IMR-90 (cell line): Measurements from ENCODE around the gene SPACDR. TPM values are rescaled to one million over a fixed set of nuclear protein-coding genes. Genes with fewer than 3 reads are reported as not detected.

Experiments used
- ATAC-seq: fragments of 200-7000 bp; cut with Tn5 transposase; 2 replicates; pipeline ENCODE4 v1.9.1; 2020; ENCODE audit warnings: low read depth, mild to moderate bottlenecking, moderate library complexity
- BruUV-seq: library from RNA; stranded (reverse); fragments of 400-500 nt; replicated peaks from 2 replicates; lab custom pipeline; 2021; lab: Mats Ljungman, UMichigan
- CTCF ChIA-PET: fragments of 300-600 bp; formaldehyde crosslinking; extraction: SDS; loops from one replicate; lab custom pipeline; 2021; ENCODE audit warnings: antibody characterized with exemption; lab: Yijun Ruan, JAX
- POLR2A ChIA-PET: fragments of 300-600 bp; sonication (Branson Sonifier 250); formaldehyde crosslinking; loops from one replicate; lab custom pipeline; 2022; ENCODE audit warnings: antibody characterized with exemption; ENCODE audit not compliant: unreplicated experiment; lab: Charles Lee
- DNase-seq: peaks from one replicate; pipeline ENCODE4 v3.0.0; 2013
- H2AFZ ChIP-seq: replicated peaks from 2 replicates; pipeline ENCODE3; 2013; ENCODE audit warnings: low read length, mild to moderate bottlenecking; ENCODE audit not compliant: poor library complexity
- H2AK5ac ChIP-seq: 2 replicates; pipeline ENCODE4 v1.6.1; 2013; ENCODE audit warnings: low read depth, low read length, inconsistent platforms
- H2AK9ac ChIP-seq: replicated peaks from 2 replicates; pipeline ENCODE3; 2013; ENCODE audit warnings: mild to moderate bottlenecking, low read depth, low read length, moderate library complexity; ENCODE audit not compliant: poor library complexity
- H2BK120ac ChIP-seq: 2 replicates; pipeline ENCODE4 v1.6.1; 2013; ENCODE audit warnings: low read depth, low read length, inconsistent platforms
- H2BK15ac ChIP-seq: 3 replicates; pipeline ENCODE4 v1.6.1; 2013; ENCODE audit warnings: low read depth, low read length, inconsistent platforms
- H2BK20ac ChIP-seq: 2 replicates; pipeline ENCODE4 v1.6.1; 2013; ENCODE audit warnings: low read depth, mild to moderate bottlenecking, inconsistent platforms, low read length, moderate library complexity
- H2BK5ac ChIP-seq: 2 replicates; pipeline ENCODE4 v1.6.1; 2013; ENCODE audit warnings: mild to moderate bottlenecking, low read depth, low read length, inconsistent platforms; ENCODE audit not compliant: poor library complexity, severe bottlenecking
- H3K14ac ChIP-seq: replicated peaks from 2 replicates; pipeline ENCODE4 v1.6.1; 2013; ENCODE audit warnings: low read depth, low read length, inconsistent platforms
- H3K18ac ChIP-seq: 2 replicates; pipeline ENCODE4 v1.6.1; 2013; ENCODE audit warnings: low read depth, low read length, control low read depth
- H3K23ac ChIP-seq: 2 replicates; pipeline ENCODE4 v1.6.1; 2013; ENCODE audit warnings: low read depth, low read length, inconsistent platforms
- H3K27ac ChIP-seq: 2 replicates; pipeline ENCODE4 v1.5.1; 2013; ENCODE audit warnings: mild to moderate bottlenecking, control low read depth, low read length; ENCODE audit not compliant: insufficient read depth
- H3K27me3 ChIP-seq: 2 replicates; pipeline ENCODE4 v1.6.1; 2013; ENCODE audit warnings: low read length; ENCODE audit not compliant: control insufficient read depth, insufficient read depth
- H3K36me3 ChIP-seq: 2 replicates; pipeline ENCODE4 v1.6.1; 2013; ENCODE audit warnings: low read length, mixed read lengths; ENCODE audit not compliant: control insufficient read depth, insufficient read depth
- H3K4ac ChIP-seq: 2 replicates; pipeline ENCODE4 v1.6.1; 2013; ENCODE audit warnings: low read depth, low read length, inconsistent platforms
- H3K4me1 ChIP-seq: 2 replicates; pipeline ENCODE4 v1.6.1; 2013; ENCODE audit warnings: low read length, mixed read lengths; ENCODE audit not compliant: control insufficient read depth, insufficient read depth
- H3K4me2 ChIP-seq: 2 replicates; pipeline ENCODE4 v1.6.1; 2013; ENCODE audit warnings: low read depth, mild to moderate bottlenecking, control low read depth, low read length, moderate library complexity
- H3K4me3 ChIP-seq: 2 replicates; pipeline ENCODE4 v1.5.1; 2013; ENCODE audit warnings: low read depth, mild to moderate bottlenecking, control low read depth, low read length, moderate library complexity; ENCODE audit not compliant: insufficient read depth
- H3K56ac ChIP-seq: 2 replicates; pipeline ENCODE4 v1.6.1; 2013; ENCODE audit warnings: low read length, inconsistent platforms; ENCODE audit not compliant: insufficient read depth; ENCODE audit errors: extremely low read depth
- H3K79me1 ChIP-seq, 2 experiments: 2 replicates each; pipeline ENCODE4 v1.6.1; 2013; ENCODE audit warnings: low read length in 2 of 2, inconsistent platforms in 1 of 2, low read depth in 1 of 2
- H3K9ac ChIP-seq: 2 replicates; pipeline ENCODE4 v1.6.1; 2013; ENCODE audit warnings: low read depth, low read length, control low read depth
- H3K9me1 ChIP-seq: 2 replicates; pipeline ENCODE4 v1.6.1; 2013; ENCODE audit warnings: low read length, inconsistent platforms; ENCODE audit not compliant: insufficient read depth
- H3K9me3 ChIP-seq: 2 replicates; pipeline ENCODE4 v1.6.1; 2013; ENCODE audit warnings: low read length; ENCODE audit not compliant: control insufficient read depth, insufficient read depth
- H4K20me1 ChIP-seq: 2 replicates; pipeline ENCODE4 v1.6.1; 2013; ENCODE audit warnings: low read length, inconsistent platforms; ENCODE audit not compliant: insufficient read depth
- H4K5ac ChIP-seq: 2 replicates; pipeline ENCODE4 v1.6.1; 2013; ENCODE audit warnings: mild to moderate bottlenecking, low read depth, low read length, control low read depth
- H4K8ac ChIP-seq, 2 experiments: 2 replicates each; pipeline ENCODE4 v1.6.1; 2013; ENCODE audit warnings: low read depth in 2 of 2, low read length in 2 of 2, control low read depth in 1 of 2, inconsistent platforms in 1 of 2
- H4K91ac ChIP-seq: 2 replicates; pipeline ENCODE4 v1.6.1; 2013; ENCODE audit warnings: low read depth, low read length, inconsistent platforms; ENCODE audit not compliant: insufficient read depth
- BHLHE40 ChIP-seq: fragments of 150-350 bp; IDR thresholded peaks from 2 replicates; pipeline ENCODE4 v1.6.1; 2016; ENCODE audit warnings: mild to moderate bottlenecking, low read depth, low read length
- CEBPB ChIP-seq: IDR thresholded peaks from 2 replicates; pipeline ENCODE4 v1.6.1; 2012; ENCODE audit warnings: low read depth, low read length, improper control_type of control experiment
- CTCF ChIP-seq: conservative IDR thresholded peaks from 2 replicates; pipeline ENCODE4 v1.5.1; 2012; ENCODE audit warnings: mild to moderate bottlenecking, low read depth, low read length, improper control_type of control experiment
- ELK1 ChIP-seq: fragments of 150-350 bp; IDR thresholded peaks from 2 replicates; pipeline ENCODE4 v1.6.1; 2016; ENCODE audit warnings: low read depth, mild to moderate bottlenecking, low read length, moderate library complexity, borderline replicate concordance
- FOS ChIP-seq: fragments of 150-350 bp; IDR thresholded peaks from 2 replicates; pipeline ENCODE4 v1.6.1; 2016; ENCODE audit warnings: low read depth, low read length
- MAFK ChIP-seq: IDR thresholded peaks from 2 replicates; pipeline ENCODE4 v1.6.1; 2012; ENCODE audit warnings: low read depth, low read length, improper control_type of control experiment
- MAZ ChIP-seq: IDR thresholded peaks from 2 replicates; pipeline ENCODE4 v1.6.1; 2012; ENCODE audit warnings: low read depth, mild to moderate bottlenecking, low read length, improper control_type of control experiment, moderate library complexity, borderline replicate concordance
- MXI1 ChIP-seq: IDR thresholded peaks from 2 replicates; pipeline ENCODE4 v1.6.1; 2012; ENCODE audit warnings: low read depth, mild to moderate bottlenecking, low read length, moderate library complexity, borderline replicate concordance
- NFE2L2 ChIP-seq: fragments of 150-350 bp; IDR thresholded peaks from 2 replicates; pipeline ENCODE4 v1.6.1; 2016; ENCODE audit warnings: low read depth, mild to moderate bottlenecking, low read length
- POLR2A ChIP-seq: IDR thresholded peaks from 2 replicates; pipeline ENCODE4 v1.6.1; 2012; ENCODE audit warnings: mild to moderate bottlenecking, low read depth, low read length
- RAD21 ChIP-seq: IDR thresholded peaks from 2 replicates; pipeline ENCODE4 v1.6.1; 2012; ENCODE audit warnings: low read length, improper control_type of control experiment
- RCOR1 ChIP-seq: IDR thresholded peaks from 2 replicates; pipeline ENCODE4 v1.6.1; 2012; ENCODE audit warnings: mild to moderate bottlenecking, low read length, improper control_type of control experiment; ENCODE audit not compliant: insufficient replicate concordance
- RFX5 ChIP-seq: IDR thresholded peaks from 2 replicates; pipeline ENCODE4 v1.8.0; 2012; ENCODE audit warnings: low read depth, mild to moderate bottlenecking, low read length, moderate library complexity
- SMC3 ChIP-seq: fragments of 150-350 bp; IDR thresholded peaks from 2 replicates; pipeline ENCODE4 v1.6.1; 2016; ENCODE audit warnings: low read depth, mild to moderate bottlenecking, antibody characterized with exemption, low read length, moderate library complexity
- USF2 ChIP-seq: fragments of 150-350 bp; IDR thresholded peaks from 2 replicates; pipeline ENCODE4 v1.6.1; 2017; ENCODE audit warnings: mild to moderate bottlenecking, antibody characterized with exemption, low read length, low read depth
- WGBS, 2 experiments: methylation state at CpG; one replicate each; pipeline versions ENCODE4 v1.1.5 to v1.1.7; 2013; ENCODE audit warnings: missing lambda C conversion rate in 2 of 2; ENCODE audit not compliant: insufficient read length in 1 of 2; ENCODE audit errors: extremely low coverage in 2 of 2; 5-methylcytosine and 5-hydroxymethylcytosine counted together
- dilution Hi-C: fragments of 300-500 bp; cut with HindIII; formaldehyde crosslinking; loops from one replicate; pipeline ENCODE4 v1.14.3; 2018; ENCODE audit warnings: low sequenced_read_pairs; ENCODE audit not compliant: unreplicated experiment
- in situ Hi-C: fragments of 300-500 bp; cut with MboI; formaldehyde crosslinking; loops from 3 replicates; pipeline ENCODE4 v1.14.3; 2019; ENCODE audit warnings: low sequenced_read_pairs, inconsistent platforms, mixed read lengths
- intact Hi-C: fragments of 100-400 bp; cut with micrococcal nuclease; formaldehyde crosslinking; loops from 2 replicates; pipeline ENCODE4 v1.10.0; 2022
- polyA plus RNA-seq, 3 experiments: library from polyadenylated mRNA; depleted of rRNA; stranded (reverse); fragments of >200 nt; gene quantifications; 2 replicates each; pipeline ENCODE4 v1.2.3, GENCODE V29; 2012; ENCODE audit warnings: low replicate concordance in 1 of 3
- total RNA-seq: library from RNA; depleted of rRNA; stranded (reverse); fragments of >200 nt; gene quantifications from 2 replicates; pipeline ENCODE4 v1.2.3, GENCODE V29; 2012

The SPACDR gene
- total and polyA plus RNA-seq, 2 of the 4 experiments (the other 2 are of a cell fraction), result 0.54 to 2.1 TPM

GRCh38 chr7:100486111-100486636 is 22.1 kb upstream of the SPACDR start:
- in situ Hi-C loops, result no loop called here
- DNase-seq (no peak), ATAC-seq (no peak)
- TF ChIP-seq RCOR1 (no peak), ELK1 (no peak), MXI1 (no peak), MAZ (no peak), SMC3 (no peak), CTCF (no peak), BHLHE40 (no peak), RFX5 (no peak), RAD21 (no peak), FOS (no peak), NFE2L2 (no peak), USF2 (no peak), POLR2A (no peak), CEBPB (no peak), MAFK (no peak)
- Histone ChIP-seq H2BK120ac (no peak overlapping the region), H3K4me2 (no peak overlapping the region), H2AK5ac (no peak overlapping the region), H2BK15ac (no peak overlapping the region), H3K79me1 (no peaks in the 10 kb centered on the region), H4K91ac (no peak overlapping the region), H3K14ac (no peak overlapping the region), H3K27me3 (no peaks in the 10 kb centered on the region; the same call in 1 of the 2 replicates), H2AFZ (no peak overlapping the region), H4K20me1 (0 out of 2 replicates have a peak, but pooled peaks cover 3% of the 10 kb centered on the region), H2BK5ac (no peak overlapping the region), H3K4me3 (no peak overlapping the region), H3K4ac (no peak overlapping the region), H2BK20ac (no peak overlapping the region), H3K18ac (no peak overlapping the region), H3K9me3 (no peaks in the 10 kb centered on the region), H4K5ac (no peak overlapping the region), H4K8ac (no peak overlapping the region), H3K36me3 (no peaks in the 10 kb centered on the region), H3K27ac (no peak overlapping the region), H3K9ac (no peak overlapping the region), H2AK9ac (no peak overlapping the region), H3K4me1 (peaks cover 5% of the 10 kb centered on the region), H3K9me1 (no peaks in the 10 kb centered on the region), H3K23ac (no peak overlapping the region), H3K56ac (no peak overlapping the region)
- CTCF ChIA-PET, result interaction anchor here (0.5 kb wide), 1 partner anchor 56 kb away, joined by 3 read pairs; no protein-coding TSS in a partner anchor
- intact Hi-C loops, result no loop called here
- 83% methylated on average over 1 of the region's 5 CpGs; no CpG with 5 or more reads in 1 of the 2 experiments for WGBS, 2 experiments
- POLR2A ChIA-PET, result no interaction called here
- dilution Hi-C loops, result no loop called here
- BruUV-seq, result no TSS peak
